GM19467 (cell line): ENCODE results near the gene ARL13A.
A peak's percentile ranks its signal among the peaks of the same experiment; 100 is the strongest.
"Not testable (repeated sequence)": the region's sequence is repeated elsewhere in the genome, so short reads cannot be mapped to it uniquely, and the experiment has no call there.

Source experiments
- ATAC-seq: cut with Tn5 transposase; IDR thresholded peaks from one replicate; pipeline ENCODE4 v1.9.1; 2021; ENCODE audit warnings: mild to moderate bottlenecking, moderate library complexity; ENCODE audit not compliant: unreplicated experiment

ARL13A gene

GRCh38 chrX:100969408-100969807, at the start of gene ARL13A:
ARL13A (plus strand) TSS chrX:100969708; CDS start chrX:100973690, 3,982 bp downstream.
- ATAC-seq, result no peak

DNA sequence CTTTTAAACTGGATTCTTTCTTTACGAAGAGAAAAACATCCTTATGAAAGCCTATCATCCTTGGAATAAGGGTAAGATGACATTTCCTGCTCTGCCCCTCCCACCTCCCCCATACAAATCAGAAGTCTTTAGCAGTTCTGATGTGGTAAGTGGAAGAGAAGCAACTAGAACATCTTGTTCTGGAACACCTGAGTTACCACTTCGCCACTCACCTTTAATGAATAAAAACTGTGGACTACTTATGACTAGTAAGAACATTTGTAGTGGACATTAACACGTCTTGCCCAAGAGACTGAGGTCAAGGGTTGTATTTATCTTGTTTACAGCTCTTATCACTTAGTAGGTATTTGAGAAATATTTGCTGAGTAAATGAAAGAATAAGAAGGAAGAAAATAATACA, 45.1 kb upstream of the ARL13A start:
- no peak for ATAC-seq

DNA sequence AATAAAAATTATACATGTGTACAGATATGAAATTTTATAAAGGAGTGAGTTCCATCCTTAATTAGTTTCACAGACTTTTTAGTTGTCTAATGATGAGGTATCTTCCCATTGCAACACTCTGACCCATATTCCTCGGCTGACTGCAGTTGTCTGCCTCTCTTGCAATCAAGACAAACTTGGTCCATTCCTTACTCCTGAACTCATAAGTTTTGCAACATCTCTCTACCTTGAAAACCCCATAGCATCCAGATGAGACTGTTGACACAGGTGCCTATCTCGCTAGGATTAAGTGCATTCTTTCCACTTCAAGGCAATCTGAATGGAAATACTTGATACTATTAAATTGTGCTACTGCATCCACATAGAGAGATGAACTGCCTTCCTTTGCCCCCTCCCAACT, 43.1 kb upstream of the ARL13A start:
- ATAC-seq, result no peak

DNA sequence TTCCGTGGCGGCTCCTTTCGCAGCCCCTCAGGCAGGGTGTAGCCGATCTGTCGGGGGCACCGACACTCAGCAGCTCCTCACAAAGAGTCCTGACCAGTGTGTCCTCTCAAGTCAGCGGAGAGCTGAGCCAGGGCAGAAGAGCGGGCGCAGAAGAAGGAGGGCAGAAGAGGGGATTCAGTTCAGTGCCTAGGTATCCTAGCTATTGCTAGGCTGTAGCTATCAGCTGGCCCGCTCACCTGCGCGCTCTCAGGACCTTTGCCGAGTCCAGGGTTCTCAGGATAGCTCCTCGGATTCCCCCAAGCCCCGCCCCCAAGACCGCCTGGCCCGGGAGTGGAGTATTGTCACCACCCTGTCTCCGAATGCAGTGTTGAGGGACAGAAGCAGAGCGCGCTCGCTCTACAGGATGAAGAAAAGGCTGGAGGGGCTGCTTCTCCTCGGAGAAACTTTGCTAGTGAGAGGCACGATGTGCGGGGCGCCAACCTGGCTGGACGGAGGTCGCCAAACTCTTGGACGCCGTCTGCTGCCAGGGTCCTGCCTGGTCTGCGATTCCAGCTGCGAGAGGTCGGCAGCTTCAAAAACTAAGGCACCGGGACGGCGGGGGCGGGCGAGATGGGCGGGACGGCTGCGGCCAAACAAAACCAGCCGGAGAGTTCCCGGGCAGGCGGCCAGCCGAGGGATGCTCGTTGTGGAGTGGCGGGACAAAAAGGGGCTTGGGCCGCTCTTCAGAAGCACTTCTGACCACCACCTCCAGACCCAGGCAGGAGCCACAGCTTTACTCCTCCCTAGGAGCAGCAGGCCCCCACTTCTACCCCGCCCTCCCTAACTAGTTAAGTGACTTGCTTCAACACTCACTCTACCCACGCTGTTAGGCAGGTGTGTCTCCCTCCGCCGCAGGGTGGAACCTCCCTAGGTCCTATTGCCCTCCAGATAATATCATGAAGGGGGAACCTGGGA, 40.6 kb upstream of the ARL13A start, which contains the start of gene XKRX:
TSS of gene XKRX (minus strand) at position 258 of the 954 bp plus-strand sequence. CDS start 613 bp downstream, outside the sequence.
- peak; percentile 52 for ATAC-seq

GRCh38 chrX:100931218-100931924, 38.1 kb upstream of the ARL13A start:
- ATAC-seq, result peak; percentile 58

GRCh38 chrX:100931925-100932285, 37.6 kb upstream of the ARL13A start:
- ATAC-seq, result no peak

GRCh38 chrX:100935767-100936166, 33.7 kb upstream of the ARL13A start:
- ATAC-seq, result no peak

DNA sequence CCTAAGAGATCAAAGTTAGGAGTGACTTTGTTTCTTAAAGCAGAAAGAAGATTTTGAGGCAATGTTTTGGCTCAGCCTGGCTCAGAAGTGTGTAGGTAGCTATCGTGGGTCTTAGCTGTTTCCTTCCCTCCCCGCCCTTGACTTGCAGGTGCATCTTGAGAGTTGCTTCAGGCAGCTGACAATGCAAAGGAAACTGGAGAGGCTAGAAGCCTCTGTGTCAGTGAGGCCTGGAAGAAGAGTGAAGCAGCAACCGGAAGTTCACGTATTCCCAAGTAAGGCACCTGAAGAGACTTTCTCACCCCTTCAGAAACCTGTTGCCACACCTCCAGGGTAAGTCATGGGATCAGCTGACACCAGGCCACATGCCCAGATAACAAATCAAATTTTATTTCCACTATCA, 30.2 kb upstream of the ARL13A start:
- ATAC-seq, result no peak

DNA sequence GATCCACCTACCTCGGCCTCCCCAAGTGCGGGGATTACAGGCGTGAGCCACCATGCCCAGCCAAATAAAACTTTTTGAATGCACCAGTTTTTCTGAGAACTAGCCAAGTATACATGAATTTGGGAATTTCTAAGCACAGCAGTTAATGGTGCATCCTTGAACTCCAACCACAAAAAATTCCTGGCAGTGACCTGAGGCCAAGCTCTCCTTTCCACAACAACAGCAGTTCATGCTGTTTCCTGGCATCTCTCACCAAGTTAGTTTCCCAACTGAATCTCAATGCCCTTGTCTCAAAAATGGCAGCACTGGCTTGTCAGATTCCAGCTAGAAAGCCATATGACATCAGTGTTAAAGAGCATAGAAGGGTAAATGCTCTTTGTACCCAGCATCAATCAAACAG, 24.9 kb upstream of the ARL13A start:
- no peak for ATAC-seq

DNA sequence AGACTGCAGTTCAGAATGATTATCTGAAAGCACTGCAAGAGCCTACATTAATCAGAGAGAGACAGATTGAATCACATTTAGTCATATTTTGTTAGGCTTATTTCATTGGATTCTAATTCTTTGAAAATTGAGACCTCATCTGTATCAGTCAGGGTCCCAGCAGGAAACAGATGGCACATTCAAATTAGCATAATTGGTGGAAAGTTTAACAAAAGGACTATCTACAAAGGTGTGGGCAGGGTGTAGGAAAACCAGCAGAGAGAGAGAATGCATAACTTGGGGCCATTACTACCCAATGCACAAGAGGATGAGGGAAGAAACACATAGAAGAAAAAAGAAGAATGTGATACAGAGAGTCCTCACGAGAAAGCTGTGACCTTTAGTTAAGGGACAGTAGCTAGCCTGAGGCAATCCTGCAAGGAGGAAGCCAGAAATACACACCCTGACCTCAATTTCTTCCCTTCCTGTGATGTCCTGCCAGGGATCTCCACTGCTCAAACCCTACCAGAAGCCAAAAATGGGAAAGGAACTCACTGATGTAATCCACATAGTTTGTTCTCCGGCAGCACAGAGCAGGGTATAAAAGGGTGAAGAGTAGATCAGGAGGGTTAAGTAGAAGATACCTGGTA, 23.1 kb upstream of the ARL13A start:
- ATAC-seq, result no peak

DNA sequence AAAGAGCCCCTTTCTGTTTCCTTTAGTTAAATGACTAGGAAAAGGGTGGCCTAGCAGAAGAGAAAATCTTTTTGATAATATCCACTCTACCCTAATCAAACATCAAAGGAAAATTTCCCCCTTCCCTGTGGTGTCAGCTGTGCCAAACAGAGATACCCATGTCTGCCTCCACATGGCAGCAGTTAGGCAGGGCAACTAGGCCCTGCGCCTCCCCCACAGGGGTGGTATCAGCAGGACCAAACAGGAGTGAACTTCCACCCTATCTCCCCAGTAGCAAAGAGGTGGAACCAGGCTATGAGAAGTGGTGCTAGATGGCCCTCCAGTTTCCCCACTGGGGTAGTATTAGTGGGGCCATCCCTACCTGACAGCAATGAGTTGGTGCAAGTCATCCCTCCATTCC, 21.0 kb upstream of the ARL13A start:
- ATAC-seq, result no peak

- ATAC-seq, result no peak
Observed at GRCh38 chrX:100962811-100963210, 6.7 kb upstream of the ARL13A start.

DNA sequence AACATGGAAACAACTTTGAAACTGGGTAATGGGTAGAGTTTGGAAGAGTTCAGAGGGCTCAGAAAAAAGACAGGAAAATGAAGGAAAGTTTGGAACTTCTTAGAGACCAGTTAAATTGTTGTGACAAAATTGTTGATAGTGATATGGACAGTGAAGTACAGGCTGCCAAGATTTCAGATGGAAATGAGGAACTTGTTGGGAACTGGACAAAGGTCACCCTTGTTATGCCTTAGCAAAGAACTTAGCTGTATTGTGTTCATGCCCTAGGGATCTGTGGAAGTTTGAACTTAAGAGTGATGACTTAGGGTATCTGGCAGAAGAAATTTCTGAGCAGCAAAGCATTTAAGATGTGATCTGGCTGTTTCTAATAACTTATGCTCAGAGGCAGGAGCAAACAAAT, 5.1 kb upstream of the ARL13A start:
- no peak for ATAC-seq

DNA sequence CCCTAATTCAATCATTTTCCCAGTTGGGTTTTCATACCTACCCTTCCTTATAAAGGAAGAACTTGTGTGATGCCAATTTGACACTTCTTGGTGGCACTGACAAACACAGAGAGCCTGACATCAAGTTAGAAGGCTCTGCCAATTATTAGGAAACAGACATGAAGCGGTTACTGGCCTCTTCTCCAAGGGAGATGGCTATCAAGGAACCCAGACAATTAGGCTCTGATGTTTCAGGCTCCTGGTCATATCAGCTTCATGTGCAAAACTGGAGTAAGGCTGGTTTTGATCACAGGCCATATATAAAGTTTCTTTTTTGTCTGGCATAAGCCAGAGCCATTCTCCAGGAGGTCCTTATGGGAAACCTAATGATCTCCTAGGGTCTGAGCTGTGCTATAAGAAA, 428 bp downstream of the ARL13A start:
- ATAC-seq, result no peak

- no peak for ATAC-seq
Observed at GRCh38 chrX:100973411-100973810, 3.9 kb downstream of the ARL13A start.

- no peak for ATAC-seq
Observed at GRCh38 chrX:100975212-100975611, 5.7 kb downstream of the ARL13A start.

DNA sequence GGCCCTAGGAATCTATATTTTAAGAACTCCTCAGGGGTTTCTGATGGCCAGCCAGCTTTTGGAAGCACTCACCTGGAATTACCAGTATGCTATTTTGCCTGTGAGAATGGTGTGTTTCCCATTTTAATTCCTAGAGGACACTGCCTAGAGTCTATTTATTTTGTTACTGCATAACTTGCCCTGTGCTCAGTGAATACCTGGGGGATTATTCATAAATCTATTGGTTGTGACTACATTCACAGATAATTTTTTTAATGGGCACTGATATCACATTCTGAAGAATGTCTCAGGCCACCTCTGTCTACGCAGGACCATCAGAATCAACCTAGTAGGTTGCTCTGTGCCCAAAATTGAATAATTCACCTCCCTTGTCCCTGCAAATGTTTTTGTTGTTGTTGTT, 6.7 kb downstream of the ARL13A start:
- ATAC-seq, result no peak

GRCh38 chrX:100979881-100980607, 10.5 kb downstream of the ARL13A start:
- ATAC-seq, result no peak

DNA sequence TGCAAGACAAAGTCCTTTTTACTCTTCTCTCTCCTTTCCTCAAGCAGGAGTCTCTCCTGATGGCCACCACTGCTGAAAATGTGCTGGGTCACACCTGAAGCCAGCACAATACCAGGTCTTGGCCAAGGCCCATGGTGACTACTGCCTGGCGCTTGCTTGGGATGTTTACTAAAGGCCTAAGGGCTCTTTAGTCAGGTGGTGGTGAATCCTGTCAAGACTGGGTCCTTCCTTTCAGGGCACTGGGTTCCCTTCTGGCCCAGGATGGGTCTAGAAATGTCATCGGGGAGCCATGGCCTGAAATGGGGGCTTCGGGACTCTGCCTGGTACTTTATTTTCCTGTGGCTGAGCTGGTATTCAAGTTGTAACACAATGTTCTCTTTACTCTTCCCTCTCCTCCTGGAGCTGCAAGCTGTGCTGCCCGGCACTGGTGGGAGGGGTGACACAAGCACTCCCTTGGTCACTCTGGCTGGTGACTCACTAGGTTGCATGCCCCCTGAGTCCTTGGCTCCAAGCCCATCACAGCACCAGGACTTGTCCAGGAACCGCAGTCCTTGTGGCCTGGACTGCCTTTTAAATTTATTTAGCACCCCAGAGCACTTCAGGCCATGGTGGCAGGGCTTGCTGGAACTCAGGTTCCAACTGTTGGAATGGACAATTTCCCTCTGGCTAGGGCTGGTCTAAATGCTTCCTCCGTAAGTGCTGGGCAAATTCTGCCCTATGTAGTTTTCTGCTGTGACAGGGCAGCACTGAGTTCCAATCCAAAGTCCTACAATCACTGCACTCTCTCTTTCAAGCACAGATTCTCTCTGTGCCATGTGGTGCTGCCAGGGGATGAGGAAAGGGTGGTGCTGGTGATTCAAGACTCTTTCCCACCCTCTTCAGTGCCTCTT, 11.3 kb downstream of the ARL13A start:
- ATAC-seq, result no peak

DNA sequence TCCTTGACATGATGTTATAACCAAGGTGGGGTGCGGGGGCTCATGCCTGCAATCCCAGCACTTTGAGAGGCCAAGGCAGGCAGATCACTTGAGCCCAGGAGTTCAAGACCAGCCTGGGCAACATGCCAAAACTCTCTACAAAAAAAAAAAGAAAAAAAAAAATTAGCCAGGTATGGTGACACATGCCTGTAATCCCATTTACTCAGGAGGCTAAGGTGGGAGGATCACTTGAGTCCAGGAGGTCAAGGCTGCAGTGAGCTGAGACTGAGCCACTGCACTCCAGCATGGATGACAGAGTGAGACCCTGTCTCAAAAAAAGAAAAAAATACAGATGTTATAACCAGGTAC, 12.0 kb downstream of the ARL13A start:
- not testable (repeated sequence) for ATAC-seq
